NCI-H146 treated with DMSO at 0.1 percent for 48 hours (cell line): ENCODE measurements around the gene CSTPP1.
"Not testable (repeated sequence)": the region's sequence is repeated elsewhere in the genome, so short reads cannot be mapped to it uniquely, and the experiment has no call there.

ENCODE experiments used
- DNase-seq: peaks from one replicate; lab custom pipeline; 2025; ENCODE audit not compliant: unreplicated experiment; lab: John Stamatoyannopoulos, UW

Gene CSTPP1

DNA sequence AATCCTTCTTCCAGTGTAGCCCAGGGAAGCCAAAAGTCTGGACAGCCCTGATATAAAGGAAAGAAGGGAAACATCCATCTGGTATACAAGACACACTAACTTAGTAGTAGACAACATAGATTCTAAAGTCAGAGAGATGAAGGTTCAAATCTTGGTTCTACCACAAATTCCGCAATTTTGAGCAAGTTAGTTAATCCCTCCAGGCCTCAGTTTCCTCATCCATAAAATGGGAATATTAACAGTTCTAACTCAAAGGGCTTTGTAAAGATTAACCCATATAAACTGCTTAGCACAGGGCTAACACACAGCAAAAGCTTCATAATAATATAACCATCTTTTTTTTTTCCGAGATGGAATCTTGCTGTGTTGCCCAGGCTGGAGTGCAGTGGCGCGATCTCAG is 29.0 kb upstream of the CSTPP1 start:
- DNase-seq, result no peak

DNA sequence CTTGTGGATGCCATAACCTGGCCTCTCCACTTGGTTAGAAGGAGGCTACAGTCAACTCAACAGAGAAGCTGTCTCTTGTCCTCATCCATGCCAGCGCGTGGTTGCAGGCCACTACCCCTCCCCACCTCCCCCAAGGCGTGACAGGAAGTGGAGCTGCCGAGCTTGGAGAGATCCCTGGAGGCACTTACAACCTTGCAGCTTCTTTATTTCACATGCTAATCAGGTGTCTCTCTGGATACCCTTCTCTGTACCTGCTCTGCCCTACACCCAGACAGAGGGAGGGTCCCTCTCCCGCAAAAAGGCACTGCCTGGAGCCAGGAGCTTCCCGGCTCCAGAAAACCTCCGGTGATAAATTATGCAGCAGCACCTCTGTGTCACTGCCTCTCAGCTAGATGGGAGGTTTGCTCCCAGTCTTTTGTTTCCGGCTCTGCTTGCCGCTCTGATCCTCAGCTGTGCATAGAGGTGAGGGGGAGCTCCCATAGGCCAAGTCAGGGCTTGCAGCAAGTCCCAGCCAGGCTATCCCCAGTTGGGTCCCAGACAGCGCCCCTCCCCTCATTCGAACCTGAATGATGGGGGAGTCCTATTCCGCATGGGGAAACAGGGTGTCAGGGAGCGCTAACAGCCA is 23.9 kb upstream of the CSTPP1 start:
- peak; percentile 63 for DNase-seq

DNA sequence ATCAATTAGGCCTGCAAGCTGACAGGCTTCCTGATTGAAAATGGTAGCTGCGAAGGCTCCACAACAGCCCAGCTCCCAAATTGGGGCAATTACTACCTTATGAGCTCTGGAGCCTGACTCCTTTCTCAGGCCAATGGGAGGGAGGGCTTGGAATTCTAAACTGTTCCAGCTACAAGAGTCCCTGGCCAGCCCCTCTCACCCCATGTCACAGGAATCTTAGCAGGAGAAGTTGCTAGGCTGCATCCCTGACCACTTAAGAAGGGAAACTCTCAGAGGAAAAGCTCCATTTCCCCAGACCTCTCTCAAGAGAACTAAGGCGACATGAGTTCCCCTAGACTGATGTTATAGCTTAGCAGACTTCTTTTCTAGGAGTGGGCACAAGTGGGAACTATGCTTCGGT is 23.1 kb upstream of the CSTPP1 start:
- DNase-seq, result no peak

DNA sequence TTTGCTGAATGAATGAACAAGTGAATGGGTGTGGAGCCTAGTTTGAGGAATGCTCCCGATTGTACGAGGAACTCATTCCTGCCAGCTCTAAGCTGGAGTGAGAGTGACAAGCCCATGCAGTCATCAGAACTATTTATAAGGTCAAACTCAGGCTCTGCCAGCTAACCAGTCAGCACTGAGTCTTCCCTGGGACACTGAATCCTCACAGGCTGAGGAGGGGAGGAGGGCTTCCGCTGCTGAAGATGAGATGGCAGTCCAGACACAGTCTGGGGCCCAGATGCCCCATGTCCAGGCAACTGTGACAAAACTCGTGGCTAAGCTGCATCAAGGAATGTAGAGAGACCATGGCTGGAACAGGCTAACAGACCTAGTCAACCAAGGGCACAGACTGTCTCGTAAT is 22.2 kb upstream of the CSTPP1 start:
- DNase-seq, result no peak

DNA sequence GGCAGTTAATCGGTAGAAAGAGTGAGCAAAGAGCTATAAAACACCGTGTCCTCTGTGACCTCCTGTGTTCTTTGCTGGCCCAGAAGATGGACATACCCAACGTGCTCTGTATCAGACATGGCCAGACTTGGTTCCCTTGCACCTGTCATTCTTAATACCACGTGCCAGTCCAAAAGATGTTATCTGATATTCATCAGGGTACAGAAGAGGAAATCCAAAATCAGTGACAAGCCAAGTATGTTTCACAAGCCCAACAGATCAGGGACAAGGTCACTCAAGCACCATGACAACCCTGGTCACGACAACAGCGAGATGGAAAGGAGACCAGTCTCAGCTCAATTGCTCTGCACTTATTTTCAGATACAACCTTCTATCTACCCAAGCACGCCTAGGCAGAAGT is 21.7 kb upstream of the CSTPP1 start:
- no peak for DNase-seq

DNA sequence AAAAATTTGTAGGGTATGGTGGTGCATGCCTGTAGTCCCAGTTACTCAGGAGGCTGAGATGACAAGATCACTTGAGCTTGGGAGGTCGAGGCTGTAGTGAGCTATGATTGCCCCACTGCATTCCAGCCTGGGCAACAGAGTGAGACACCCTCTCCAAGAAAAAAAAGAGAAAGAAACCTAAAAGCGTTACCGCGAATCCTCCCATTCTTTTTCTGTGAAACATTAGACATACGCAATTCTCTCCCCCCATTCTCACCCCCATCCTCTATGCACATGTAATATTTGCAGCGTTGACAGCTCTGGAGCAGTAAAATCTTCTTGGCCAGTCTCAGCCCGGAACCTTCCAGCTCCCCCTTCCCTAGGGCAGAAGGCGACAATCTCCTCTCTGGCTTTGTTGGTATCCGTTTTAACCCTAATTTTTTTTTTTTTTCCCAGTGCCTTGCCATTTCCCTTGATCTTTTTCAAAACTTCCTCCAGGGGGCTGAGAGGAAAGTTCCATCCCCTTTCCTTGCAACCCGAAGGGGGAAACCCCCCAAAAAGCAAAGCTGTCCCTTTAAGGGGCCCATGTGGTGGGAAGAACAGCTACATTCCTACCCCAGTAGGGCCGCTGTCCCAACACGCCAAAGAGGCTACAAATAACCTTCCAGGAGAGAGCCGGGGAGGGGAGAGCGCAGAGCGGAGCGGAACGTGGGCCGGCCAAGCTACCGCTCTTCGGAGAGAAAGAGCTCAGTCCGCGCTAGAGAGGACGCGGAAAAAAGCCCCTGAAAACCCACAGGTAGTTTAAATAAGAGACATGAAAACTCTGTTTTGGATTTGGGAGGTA is 20.1 kb upstream of the CSTPP1 start:
- peak; percentile 15 for DNase-seq

DNA sequence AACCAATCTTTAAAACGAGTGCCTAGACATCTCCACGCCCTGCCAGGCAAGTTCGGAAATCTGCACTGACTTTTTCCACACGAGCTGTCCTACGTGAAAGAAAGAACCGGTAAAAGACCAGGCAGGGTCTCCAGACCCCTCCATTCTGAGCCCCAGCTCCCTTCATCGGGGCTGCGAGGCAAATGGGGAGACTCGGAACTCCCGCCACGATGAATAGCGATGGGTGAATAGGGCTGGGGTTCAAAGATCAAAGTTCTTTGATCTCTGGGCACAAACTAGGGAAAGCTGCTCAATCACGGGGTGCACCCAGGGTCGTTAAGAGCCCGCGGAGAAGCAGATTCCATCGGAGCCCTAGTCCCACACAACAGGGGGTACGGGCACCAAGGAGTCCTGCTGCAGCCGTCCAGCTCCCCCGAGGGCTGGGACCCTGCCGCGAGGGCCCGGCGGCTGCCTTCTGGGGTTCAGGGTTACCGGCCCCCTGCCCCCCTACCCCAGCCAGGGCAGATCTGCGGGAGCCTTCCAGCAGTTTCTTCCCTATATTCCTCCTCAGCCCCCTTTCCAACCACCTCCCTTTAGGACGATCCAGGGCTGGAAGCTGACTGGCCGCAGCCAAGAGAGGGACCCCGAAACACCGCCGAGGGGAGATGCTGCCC is 19.3 kb upstream of the CSTPP1 start:
- no peak for DNase-seq

DNA sequence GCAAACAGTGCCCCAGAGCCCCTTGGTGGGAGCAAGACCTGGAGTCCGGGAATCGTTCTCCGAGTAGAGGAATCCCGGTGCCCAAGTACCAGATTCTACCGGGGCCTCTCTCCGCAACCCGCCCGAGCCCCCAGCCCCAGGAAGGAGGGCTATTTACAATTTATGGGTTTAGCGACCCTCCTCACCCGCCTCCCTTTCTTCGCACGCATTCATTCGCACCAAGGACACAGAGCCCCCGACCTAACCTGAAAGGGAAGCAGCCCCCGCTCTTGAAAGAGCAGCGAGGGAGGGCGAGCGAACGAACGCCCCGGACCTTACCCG is 18.8 kb upstream of the CSTPP1 start:
- DNase-seq, result no peak

DNA sequence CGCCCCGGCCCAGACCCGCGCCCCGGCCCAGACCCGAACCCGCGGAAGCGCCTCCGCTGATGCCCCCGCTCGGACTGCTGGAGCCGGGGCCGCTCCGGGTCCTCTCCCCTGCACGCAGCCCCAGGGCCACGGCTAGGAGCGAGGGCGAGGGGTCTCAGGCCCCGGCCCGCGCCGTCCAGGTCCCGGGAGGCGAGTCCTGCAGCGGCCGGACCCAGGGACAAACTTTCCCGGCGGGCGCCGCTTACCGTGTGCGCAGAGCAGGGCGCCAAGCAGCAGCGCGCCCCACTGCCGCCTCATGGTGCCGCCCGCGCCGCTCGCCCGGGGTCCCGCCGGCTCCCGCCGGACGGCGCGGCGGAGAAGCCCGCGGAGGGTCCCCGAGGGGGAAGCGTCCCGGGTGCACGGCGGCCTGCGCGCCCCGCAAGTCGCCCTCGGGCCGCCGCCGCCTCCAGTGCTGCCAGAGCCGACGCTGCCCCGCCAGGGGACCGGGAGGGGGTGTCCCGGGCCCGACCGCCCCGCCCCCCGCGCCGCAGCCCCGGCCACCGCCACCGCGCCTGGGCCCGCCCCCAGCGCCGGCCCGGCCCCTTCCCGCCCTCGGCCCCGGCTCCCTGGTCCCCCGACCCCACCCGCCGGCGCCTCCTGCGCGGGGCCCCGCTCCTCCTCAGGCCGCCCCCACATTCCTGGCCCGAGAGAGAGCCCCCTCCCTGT is 18.3 kb upstream of the CSTPP1 start, which contains the start of gene LRP4:
Gene LRP4, minus strand, starts transcription at position 468 of the 705 bp plus-strand sequence. Its CDS starts 171 bp downstream, at position 297.
- DNase-seq, result no peak

DNA sequence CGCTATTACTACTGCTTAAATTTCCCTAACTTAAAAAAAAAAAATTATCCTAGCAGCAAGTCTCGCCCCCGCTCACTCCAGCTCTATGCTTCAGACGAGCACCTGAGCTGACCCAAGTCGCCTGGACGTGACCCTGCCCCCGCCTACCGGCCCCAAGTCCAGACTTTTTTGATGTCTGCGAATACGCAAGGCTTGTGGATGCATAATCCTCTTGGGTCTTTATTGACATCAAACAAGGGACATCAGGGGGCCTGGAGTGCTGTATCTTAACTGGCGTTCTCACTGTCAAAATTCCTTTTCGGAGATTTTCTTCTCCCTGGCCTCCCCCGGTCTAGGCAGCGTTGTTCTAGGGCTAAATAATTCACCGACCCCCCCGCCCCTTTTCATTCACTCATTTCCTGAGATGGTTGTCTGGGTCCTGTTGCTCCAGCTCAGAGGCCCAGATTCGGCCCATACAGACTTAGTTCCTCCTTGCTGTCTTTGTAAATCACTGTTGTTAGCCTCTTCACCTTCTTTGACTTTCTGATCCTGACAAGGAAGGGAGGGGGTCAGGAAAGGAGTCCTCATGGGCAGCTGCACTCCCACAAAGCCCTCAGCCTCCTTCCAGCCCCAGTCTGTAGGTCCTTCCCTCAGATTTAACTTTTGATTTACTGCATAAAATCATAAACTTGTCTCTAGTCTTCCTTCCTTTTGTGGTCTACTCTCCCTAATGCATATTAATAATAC is 17.6 kb upstream of the CSTPP1 start:
- DNase-seq, result no peak

DNA sequence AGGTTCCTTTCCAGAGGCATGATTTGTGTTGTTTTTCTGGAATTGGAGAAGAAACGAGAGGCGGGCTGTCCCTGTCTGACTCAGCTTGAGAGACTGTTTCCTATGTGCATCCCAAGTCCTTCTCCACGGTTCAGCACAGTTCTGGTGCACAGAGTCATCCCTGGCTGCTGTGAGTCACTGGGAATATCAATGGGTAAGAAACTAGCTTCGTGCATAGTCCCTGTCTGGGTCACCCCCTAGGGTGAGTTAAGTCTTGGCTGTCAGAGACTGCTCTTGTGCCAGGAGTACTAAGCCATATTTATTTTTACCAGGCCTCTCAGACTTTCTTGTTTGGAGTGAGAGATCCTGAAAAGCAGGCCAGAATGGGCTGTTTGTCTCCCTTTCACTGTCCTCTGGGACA is 15.8 kb upstream of the CSTPP1 start:
- DNase-seq, result no peak

DNA sequence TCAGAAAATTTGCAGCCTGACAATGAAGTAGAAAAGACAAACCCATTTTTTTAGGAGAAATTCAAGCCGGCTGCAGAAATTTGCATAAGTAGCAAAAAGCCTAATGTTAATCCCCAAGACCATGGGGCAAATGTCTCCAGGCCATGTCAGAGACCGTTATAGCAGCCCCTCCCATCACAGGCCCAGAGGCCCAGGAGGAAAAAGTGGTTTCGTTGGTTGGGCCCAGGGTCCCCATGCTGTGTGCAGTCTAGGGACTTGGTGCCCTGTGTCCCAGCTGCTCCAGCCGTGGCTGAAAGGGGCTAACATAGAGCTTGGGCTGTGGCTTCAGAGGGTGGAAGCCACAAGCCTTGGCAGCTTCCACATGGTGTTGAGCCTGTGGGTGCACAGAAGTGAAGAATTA is 8.6 kb upstream of the CSTPP1 start:
- not testable (repeated sequence) for DNase-seq

DNA sequence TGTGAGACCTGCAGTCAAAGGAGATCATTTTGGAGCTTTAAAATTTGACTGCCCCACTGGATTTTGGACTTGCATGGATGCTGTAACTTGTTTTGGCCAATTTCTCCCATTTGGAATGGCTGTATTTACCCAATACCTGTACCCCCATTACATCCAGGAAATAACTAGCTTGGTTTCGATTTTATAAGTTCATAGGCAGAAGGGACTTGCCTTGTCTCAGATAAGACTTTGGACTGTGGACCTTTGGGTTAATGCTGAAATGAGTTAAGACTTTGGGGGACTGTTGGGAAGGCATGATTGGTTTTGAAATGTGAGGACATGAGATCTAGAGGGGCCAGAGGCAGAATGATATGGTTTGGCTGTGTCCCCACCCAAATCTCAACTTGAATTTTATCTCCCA is 7.9 kb upstream of the CSTPP1 start:
- DNase-seq, result not testable (repeated sequence)

DNA sequence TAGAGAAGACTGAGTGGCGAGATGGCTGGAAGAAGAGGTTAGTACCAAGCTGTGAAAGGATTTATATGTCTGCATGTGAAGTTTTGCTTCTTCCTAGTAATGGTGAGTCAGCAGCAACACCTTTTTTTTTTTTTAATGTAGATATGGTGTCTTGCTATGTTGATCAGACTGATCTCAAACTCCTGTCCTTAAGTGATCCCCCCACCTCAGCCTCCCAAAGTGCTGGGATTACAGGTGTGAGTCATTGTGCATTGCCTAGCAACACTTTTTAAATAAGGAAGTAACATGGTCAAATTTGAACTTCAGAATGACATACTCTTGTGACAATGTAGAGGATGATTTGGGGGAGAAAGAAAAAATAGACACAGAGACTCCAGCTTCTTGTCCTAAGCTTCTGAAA is 6.5 kb upstream of the CSTPP1 start:
- no peak for DNase-seq

DNA sequence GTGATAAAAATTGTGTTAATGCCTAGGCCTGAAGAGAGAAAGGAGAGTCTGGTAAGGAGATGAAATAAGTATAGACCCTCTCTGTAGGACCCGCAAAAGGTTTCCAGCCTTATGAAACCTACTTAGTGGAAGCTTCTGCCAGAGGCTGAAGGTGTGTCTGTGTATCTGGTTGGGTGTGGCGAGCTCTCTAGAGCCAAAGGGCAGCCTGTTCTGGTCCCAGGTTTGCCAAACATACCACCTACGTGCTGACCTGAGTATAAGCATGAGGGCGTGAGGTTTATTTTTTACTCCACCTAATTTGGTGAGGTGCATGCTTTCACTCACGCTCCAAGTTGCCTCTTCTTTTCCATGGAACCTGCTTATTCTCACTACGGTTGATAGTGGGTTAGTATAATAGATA is 5.6 kb downstream of the CSTPP1 start:
- no peak for DNase-seq

DNA sequence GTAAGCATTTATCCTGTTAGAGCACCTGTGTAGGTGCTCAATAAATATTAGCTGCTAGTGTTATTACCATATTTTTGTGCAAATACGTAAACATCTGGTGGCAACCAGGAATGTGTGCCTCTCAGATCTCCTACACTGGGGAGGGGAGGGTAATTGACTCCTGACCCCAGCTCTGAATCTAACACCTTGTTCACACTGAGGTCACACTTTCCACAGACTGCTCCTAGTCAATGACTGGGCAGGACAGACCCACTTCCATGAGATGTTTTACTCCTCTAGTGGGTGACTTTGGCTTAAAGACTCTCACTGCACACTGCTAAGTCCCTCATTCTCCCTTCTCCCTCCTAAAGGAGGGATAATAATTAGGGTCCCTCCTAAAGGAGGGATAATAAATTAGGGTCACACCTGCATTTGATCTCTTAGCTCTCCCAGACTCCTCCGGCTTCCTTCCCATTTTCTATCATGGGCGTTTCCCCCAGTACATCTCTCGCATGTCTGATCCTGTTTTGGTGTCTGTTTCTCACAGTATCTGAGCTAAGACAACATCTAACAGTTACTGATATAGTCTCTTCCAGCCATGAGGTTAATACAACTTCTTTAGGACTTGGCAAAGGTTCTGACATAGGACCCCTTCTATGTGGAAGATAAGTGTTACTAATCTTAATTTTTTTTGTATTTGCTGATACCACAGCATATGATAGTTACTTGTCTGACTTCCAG is 8.0 kb downstream of the CSTPP1 start:
- no peak for DNase-seq

DNA sequence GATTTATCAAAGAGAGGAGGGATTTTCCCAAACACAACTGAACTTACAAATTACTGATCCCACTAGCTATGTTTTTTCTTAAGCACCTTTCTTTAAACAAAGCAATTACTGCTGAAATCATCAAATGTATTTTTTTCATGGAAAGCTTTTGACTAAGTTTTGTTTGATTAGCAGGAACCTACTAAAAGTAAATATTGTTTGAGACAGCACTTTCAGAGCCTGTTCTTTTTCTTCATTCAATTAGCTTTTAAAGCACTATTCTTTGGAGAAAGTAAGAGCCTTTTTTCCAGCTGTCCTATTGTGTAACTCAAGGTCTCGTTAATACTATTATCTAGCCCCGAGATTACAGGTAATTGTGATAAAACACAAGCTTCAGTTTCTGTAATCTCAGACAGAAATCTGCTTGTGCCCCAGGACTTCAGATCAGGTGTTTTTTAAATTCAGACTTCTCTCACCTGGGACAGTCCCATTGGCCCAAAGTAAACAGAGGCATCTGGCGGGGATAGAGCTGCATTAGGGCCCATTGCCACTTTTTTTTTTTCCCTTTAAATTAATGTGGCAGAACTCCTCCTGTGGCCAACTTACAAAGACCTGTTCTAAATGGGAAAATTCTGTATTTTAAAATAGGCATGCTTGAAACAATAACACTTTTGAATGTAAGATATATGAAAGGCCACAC is 11.0 kb downstream of the CSTPP1 start:
- peak; percentile 82 for DNase-seq

DNA sequence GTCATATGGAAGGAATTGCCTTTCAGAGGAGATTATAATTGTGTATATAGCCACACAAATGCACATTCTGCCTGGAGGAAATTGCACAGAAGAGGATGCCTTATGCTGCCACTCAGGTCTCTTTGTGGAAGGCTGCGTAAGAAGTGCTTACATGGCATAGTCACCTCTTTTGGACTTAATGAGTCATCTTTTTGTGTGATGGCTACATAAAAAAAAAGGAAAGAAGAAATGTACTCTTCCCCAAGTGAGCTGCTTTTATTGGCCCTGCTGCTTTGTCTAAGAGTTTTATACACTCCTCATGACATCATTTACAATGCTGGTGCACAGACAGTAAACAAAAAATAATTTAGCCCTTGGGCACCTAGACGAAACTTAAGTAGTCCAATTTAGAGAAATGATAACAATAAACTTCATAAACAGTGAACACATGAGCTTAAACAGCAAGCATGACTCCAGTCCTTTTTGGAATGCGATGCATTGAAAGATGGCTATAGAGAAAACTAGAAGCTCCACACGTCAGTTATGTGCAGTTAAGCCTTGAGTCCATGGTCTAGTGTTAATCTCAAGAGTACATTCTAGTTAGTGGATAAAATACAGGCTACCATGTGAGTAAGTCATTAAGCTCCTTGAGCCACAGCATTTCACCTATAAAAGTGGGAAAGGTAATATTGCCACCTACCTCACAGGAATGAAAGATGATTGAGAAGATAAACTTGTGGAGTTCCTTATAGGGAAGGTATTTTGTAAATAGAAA is 12.0 kb downstream of the CSTPP1 start:
- peak; percentile 11 for DNase-seq

DNA sequence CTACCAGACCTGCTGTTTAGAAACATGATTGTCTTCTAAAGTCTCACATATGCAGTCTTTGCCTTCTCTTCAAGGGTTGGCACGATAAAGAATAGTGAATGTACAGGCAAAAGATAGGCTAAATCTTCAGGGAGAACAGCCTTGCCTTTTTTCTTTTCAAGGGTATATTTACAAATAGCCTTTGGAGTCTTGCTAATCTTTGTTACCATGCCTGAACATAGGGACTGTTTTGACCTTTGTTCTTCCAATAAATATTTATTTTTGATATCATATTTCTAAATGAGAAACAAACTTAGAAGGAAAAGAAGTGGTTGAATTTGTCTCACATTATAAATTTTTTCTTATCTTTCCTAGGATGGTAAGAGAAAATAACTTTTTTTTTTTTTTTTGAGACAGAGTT is 12.7 kb downstream of the CSTPP1 start:
- no peak for DNase-seq
